Measurements from ENCODE around the gene ALPL. TPM values are rescaled to one million over a fixed set of nuclear protein-coding genes. Genes with fewer than 3 reads are reported as not detected.

ALPL gene
- total and polyA plus RNA-seq, 2 of the 4 experiments (the other 2 are of a cell fraction) = 0.54 to 2.2 TPM

DNA sequence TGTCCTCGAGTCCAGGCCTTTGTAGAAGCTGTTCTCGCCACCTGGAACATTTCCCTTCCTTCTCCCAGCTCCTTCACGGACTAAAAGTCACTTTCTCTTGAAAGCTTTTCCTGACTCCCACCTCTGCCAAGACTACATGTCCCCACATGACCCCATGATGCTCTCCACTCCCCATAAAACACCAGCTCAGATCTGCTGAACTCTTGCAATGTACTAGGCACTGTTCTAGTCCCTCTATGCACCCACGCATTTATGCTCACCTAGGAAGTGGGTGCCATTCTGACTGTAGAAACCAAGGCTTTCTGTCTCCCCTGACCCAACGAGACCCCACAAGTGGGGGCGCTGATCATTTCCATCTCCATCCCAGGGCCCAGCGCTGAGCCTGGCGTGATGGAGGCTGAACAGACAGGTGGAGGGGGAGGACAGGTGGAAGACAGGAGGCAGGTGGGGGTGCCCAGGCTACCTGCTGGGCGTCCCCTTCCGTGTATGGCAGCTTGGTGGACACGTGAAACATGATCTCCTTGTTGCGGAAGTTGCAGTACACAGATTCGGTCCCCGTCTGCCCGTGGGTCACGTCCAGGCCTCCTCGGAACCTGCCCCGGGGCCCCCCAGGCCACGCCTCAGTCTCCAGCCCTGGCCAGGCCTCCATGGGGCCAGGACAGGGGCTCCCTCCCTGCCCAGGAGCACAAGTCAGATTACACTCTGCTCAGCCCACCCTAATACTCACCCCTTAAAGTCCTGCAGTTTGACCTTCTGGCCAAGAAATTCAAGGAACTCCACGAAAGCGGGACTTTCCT, 102.0 kb downstream of the ALPL start:
- ChIA-PET CTCF (no interaction called here), POLR2A (ENCODE audit: unreplicated experiment) (no interaction called here)
- H2AFZ ChIP-seq (replicated peaks; ENCODE audit: low read length, poor library complexity) = peak overlapping the region; percentile 2
- H3K4me3 ChIP-seq (ENCODE audit: insufficient read depth, low read depth, low read length) = no peak overlapping the region
- no peaks in the 10 kb centered on the region for H3K36me3 ChIP-seq (ENCODE audit: control insufficient read depth, insufficient read depth, low read length)
- no peak overlapping the region for H3K27ac ChIP-seq (ENCODE audit: insufficient read depth, low read length)
- ATAC-seq (ENCODE audit: low read depth) (no peak), DNase-seq (no peak)
- in situ Hi-C loops (cut with MboI; ENCODE audit: low sequenced_read_pairs) (no loop called here), dilution Hi-C loops (cut with HindIII; ENCODE audit: low sequenced_read_pairs, unreplicated experiment) (no loop called here), intact Hi-C loops (cut with micrococcal nuclease) (no loop called here)
- whole genome bisulfite sequencing, 2 experiments (ENCODE audit: extremely low coverage in 2 of 2, insufficient read length in 1 of 2) = 69% methylated on average over 11 of the region's 21 CpGs; no CpG with 5 or more reads in 1 of the 2 experiments
- H2BK120ac ChIP-seq (ENCODE audit: low read depth, low read length) = no peak overlapping the region
- no peak for TF ChIP-seq FOS (IDR thresholded peaks at IDR 0.05; ENCODE audit: low read depth, low read length)
- TF ChIP-seq, protein P1, sequence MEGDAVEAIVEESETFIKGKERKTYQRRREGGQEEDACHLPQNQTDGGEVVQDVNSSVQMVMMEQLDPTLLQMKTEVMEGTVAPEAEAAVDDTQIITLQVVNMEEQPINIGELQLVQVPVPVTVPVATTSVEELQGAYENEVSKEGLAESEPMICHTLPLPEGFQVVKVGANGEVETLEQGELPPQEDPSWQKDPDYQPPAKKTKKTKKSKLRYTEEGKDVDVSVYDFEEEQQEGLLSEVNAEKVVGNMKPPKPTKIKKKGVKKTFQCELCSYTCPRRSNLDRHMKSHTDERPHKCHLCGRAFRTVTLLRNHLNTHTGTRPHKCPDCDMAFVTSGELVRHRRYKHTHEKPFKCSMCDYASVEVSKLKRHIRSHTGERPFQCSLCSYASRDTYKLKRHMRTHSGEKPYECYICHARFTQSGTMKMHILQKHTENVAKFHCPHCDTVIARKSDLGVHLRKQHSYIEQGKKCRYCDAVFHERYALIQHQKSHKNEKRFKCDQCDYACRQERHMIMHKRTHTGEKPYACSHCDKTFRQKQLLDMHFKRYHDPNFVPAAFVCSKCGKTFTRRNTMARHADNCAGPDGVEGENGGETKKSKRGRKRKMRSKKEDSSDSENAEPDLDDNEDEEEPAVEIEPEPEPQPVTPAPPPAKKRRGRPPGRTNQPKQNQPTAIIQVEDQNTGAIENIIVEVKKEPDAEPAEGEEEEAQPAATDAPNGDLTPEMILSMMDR (conservative IDR thresholded peaks at IDR 0.05; ENCODE audit: low read depth, low read length) = no peak
- TF ChIP-seq, protein P2, sequence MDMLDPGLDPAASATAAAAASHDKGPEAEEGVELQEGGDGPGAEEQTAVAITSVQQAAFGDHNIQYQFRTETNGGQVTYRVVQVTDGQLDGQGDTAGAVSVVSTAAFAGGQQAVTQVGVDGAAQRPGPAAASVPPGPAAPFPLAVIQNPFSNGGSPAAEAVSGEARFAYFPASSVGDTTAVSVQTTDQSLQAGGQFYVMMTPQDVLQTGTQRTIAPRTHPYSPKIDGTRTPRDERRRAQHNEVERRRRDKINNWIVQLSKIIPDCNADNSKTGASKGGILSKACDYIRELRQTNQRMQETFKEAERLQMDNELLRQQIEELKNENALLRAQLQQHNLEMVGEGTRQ (IDR thresholded peaks at IDR 0.05; ENCODE audit: low read depth, low read length) = no peak
- TF ChIP-seq CHD1 (IDR thresholded peaks at IDR 0.05; ENCODE audit: low read depth, low read length) = no peak
- no peak for TF ChIP-seq MAZ (IDR thresholded peaks at IDR 0.05; ENCODE audit: borderline replicate concordance, low read depth, low read length)
- TF ChIP-seq RAD21 (IDR thresholded peaks at IDR 0.05; ENCODE audit: low read length) = no peak
- TF ChIP-seq MAFK (IDR thresholded peaks at IDR 0.05; ENCODE audit: low read depth, low read length) = no peak
- no peak for TF ChIP-seq BHLHE40 (IDR thresholded peaks at IDR 0.05; ENCODE audit: low read depth, low read length)
- no peak for TF ChIP-seq NFE2L2 (IDR thresholded peaks at IDR 0.05; ENCODE audit: low read depth, low read length)
- TF ChIP-seq, protein P3, sequence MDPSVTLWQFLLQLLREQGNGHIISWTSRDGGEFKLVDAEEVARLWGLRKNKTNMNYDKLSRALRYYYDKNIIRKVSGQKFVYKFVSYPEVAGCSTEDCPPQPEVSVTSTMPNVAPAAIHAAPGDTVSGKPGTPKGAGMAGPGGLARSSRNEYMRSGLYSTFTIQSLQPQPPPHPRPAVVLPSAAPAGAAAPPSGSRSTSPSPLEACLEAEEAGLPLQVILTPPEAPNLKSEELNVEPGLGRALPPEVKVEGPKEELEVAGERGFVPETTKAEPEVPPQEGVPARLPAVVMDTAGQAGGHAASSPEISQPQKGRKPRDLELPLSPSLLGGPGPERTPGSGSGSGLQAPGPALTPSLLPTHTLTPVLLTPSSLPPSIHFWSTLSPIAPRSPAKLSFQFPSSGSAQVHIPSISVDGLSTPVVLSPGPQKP (IDR thresholded peaks at IDR 0.05; ENCODE audit: borderline replicate concordance, low read depth, low read length) = no peak
- TF ChIP-seq CEBPB (IDR thresholded peaks at IDR 0.05; ENCODE audit: low read depth, low read length) = no peak
- H3K56ac ChIP-seq (ENCODE audit: extremely low read depth, insufficient read depth, low read length) = no peak overlapping the region
- no peaks in the 10 kb centered on the region; the same call in 1 of the 2 replicates for H4K20me1 ChIP-seq (ENCODE audit: insufficient read depth, low read length)
- no peak overlapping the region for H4K8ac ChIP-seq (ENCODE audit: low read depth in 2 of 2, low read length in 2 of 2)
- H3K9me3 ChIP-seq (ENCODE audit: control insufficient read depth, insufficient read depth, low read length) = no peaks in the 10 kb centered on the region
- H3K18ac ChIP-seq (ENCODE audit: low read depth, low read length) = no peak overlapping the region
- no peak overlapping the region for H2BK15ac ChIP-seq (ENCODE audit: low read depth, low read length)
- H3K9me1 ChIP-seq (ENCODE audit: insufficient read depth, low read length) = no peaks in the 10 kb centered on the region
- no peak overlapping the region for H3K4me2 ChIP-seq (ENCODE audit: low read depth, low read length)
- no peak overlapping the region for H2AK5ac ChIP-seq (ENCODE audit: low read depth, low read length)
- H3K4me1 ChIP-seq (ENCODE audit: control insufficient read depth, insufficient read depth, low read length) = peaks cover 3% of the 10 kb centered on the region; the same call in 1 of the 2 replicates
- H4K5ac ChIP-seq (ENCODE audit: low read depth, low read length) = no peak overlapping the region
- no TSS peak for BruUV-seq (replicated peaks)
- no peak overlapping the region for H4K91ac ChIP-seq (ENCODE audit: insufficient read depth, low read depth, low read length)
- H2AK9ac ChIP-seq (replicated peaks; ENCODE audit: low read depth, low read length, poor library complexity) = no peak overlapping the region
- H3K23ac ChIP-seq (ENCODE audit: low read depth, low read length) = no peak overlapping the region
- no peak overlapping the region for H2BK20ac ChIP-seq (ENCODE audit: low read depth, low read length)
- H2BK5ac ChIP-seq (ENCODE audit: low read depth, low read length, poor library complexity, severe bottlenecking) = no peak overlapping the region
- no peak overlapping the region for H3K4ac ChIP-seq (ENCODE audit: low read depth, low read length)
- H3K79me1 ChIP-seq (ENCODE audit: low read depth in 1 of 2, low read length in 2 of 2) = no peaks in the 10 kb centered on the region
- H3K9ac ChIP-seq (ENCODE audit: low read depth, low read length) = no peak overlapping the region
- H3K27me3 ChIP-seq (ENCODE audit: control insufficient read depth, insufficient read depth, low read length) = peaks cover 62% of the 10 kb centered on the region
- H3K14ac ChIP-seq (replicated peaks; ENCODE audit: low read depth, low read length) = no peak overlapping the region

Measured in IMR-90 (cell line).